ENCODE data around the gene LRIG2. TPM values are rescaled to one million over a fixed set of nuclear protein-coding genes. Genes with fewer than 3 reads are reported as not detected.

The LRIG2 gene
- total RNA-seq, 4 donors from 2014 or later = 9.4 to 43.7 (median 27.2) TPM

DNA sequence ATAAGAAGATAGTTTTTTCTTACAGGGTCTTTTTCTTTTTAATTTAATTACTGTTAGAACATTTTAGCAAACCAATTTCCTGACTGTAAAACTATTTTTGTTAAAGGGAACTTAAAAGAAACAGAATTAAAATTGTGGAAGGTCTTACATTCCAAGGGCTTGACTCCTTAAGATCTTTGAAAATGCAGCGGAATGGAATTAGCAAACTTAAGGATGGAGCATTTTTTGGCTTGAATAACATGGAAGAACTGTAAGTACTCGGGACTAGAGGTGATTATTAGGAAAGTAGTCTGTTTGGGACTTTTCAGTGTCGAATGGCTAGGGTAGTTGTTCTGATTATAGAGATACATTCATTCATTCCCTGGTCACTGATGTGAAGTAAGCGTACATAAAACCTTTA, 21.5 kb downstream of the LRIG2 start:
- Histone ChIP-seq H3K27ac (no peak overlapping the region), H3K4me1 (peaks cover 0 to 19% (median 3%) of the 10 kb centered on the region in 4 donors), H3K27me3 (no peaks in the 10 kb centered on the region), H3K4me3 (no peak overlapping the region), H3K9me3 (no peaks in the 10 kb centered on the region), H3K36me3 (peaks cover 0 to 62% (median 31%) of the 10 kb centered on the region in 4 donors)
- in situ Hi-C loops (cut with MboI; ENCODE audit: low pct_ligation_motif_present in 1 of 4, low pct_unique_long_range_greater_than_20kb in 1 of 4, low sequenced_read_pairs in 3 of 4) (no loop called here), intact Hi-C loops (cut with DNase I; ENCODE audit: low total_unique reads) (no loop called here)
- WGBS, 2 donors (ENCODE audit: low coverage in 1 of 2) = 95% methylated on average over 4 of the region's 4 CpGs
- TF ChIP-seq, protein P1, sequence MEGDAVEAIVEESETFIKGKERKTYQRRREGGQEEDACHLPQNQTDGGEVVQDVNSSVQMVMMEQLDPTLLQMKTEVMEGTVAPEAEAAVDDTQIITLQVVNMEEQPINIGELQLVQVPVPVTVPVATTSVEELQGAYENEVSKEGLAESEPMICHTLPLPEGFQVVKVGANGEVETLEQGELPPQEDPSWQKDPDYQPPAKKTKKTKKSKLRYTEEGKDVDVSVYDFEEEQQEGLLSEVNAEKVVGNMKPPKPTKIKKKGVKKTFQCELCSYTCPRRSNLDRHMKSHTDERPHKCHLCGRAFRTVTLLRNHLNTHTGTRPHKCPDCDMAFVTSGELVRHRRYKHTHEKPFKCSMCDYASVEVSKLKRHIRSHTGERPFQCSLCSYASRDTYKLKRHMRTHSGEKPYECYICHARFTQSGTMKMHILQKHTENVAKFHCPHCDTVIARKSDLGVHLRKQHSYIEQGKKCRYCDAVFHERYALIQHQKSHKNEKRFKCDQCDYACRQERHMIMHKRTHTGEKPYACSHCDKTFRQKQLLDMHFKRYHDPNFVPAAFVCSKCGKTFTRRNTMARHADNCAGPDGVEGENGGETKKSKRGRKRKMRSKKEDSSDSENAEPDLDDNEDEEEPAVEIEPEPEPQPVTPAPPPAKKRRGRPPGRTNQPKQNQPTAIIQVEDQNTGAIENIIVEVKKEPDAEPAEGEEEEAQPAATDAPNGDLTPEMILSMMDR (IDR thresholded peaks at IDR 0.05) = no peak
- TF ChIP-seq EP300 (IDR thresholded peaks at IDR 0.05; ENCODE audit: low read depth) = no peak
- TF ChIP-seq POLR2AphosphoS5 (IDR thresholded peaks at IDR 0.05) = no peak
- no peak for TF ChIP-seq POLR2A (IDR thresholded peaks at IDR 0.05)
- DNase-seq = no peak

DNA sequence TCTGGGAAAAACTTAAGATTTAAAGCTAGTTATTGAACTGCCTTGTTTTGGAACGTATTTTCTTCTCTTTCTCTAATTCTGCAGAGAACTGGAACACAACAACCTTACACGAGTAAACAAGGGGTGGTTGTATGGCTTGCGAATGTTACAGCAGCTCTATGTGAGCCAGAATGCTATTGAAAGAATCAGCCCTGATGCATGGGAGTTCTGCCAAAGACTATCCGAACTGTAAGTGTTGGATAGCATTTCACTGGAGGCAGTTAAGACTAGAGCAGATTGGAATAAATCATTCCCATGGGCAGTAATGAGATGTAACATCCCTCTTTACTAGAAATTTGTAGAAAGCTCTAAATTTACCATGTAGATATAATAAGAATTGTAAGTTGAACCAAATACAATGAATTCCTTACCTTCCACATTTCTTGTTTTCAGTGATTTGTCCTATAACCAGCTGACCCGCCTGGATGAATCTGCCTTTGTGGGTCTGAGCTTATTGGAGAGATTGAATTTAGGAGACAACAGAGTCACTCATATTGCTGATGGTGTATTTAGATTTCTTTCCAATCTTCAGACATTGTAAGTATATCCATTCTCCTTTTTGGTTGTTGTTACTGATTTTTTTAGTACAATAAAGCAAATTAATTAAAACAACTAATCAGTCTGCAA, 22.9 kb downstream of the LRIG2 start:
- H3K36me3 ChIP-seq = peaks cover 0 to 76% (median 37%) of the 10 kb centered on the region in 4 donors
- no peaks in the 10 kb centered on the region for H3K9me3 ChIP-seq
- in situ Hi-C loops (cut with MboI; ENCODE audit: low pct_ligation_motif_present in 1 of 4, low pct_unique_long_range_greater_than_20kb in 1 of 4, low sequenced_read_pairs in 3 of 4) (no loop called here), intact Hi-C loops (cut with DNase I; ENCODE audit: low total_unique reads) (no loop called here)
- no peaks in the 10 kb centered on the region for H3K27me3 ChIP-seq
- TF ChIP-seq, protein P1 (IDR thresholded peaks at IDR 0.05) = no peak
- TF ChIP-seq EP300 (IDR thresholded peaks at IDR 0.05; ENCODE audit: low read depth) (no peak), POLR2A (IDR thresholded peaks at IDR 0.05) (no peak), POLR2AphosphoS5 (IDR thresholded peaks at IDR 0.05) (no peak)
- 58 to 84% methylated on average over 5 of the region's 5 CpGs for WGBS, 2 donors (ENCODE audit: low coverage in 1 of 2)
- no peak overlapping the region for H3K4me3 ChIP-seq
- no peak for DNase-seq
- H3K4me1 ChIP-seq = peaks cover 0 to 16% (median 3%) of the 10 kb centered on the region in 4 donors
- no peak overlapping the region for H3K27ac ChIP-seq

DNA sequence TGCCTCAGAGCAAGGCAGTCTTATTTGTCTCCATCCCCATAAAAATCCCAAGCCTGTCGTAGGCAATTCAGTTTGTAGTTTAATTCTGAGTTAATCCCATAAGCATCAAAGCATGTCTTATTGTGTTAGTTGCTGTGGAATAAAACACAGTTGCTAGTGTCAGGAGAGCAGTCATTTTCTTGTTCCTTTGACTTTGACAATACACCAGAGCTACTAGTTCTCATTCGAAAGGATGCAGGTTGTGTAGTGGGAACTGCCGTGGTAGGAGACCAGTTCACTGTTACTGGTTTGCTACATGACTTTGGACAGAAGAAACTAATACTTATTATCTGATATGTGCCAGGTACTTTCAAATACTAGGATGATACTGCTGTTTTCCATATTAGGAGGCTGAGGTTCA, 23.5 kb downstream of the LRIG2 start:
- no peak overlapping the region for H3K4me3 ChIP-seq
- H3K27ac ChIP-seq = no peak overlapping the region
- intact Hi-C loops (cut with DNase I; ENCODE audit: low total_unique reads) = no loop called here
- no peak for DNase-seq
- no peaks in the 10 kb centered on the region for H3K27me3 ChIP-seq
- WGBS, 2 donors (ENCODE audit: low coverage in 1 of 2) = 87 to 96% methylated on average over 3 of the region's 3 CpGs
- peaks cover 0 to 11% (median 2%) of the 10 kb centered on the region in 4 donors for H3K4me1 ChIP-seq
- H3K9me3 ChIP-seq = no peaks in the 10 kb centered on the region
- in situ Hi-C loops (cut with MboI; ENCODE audit: low pct_ligation_motif_present in 1 of 4, low pct_unique_long_range_greater_than_20kb in 1 of 4, low sequenced_read_pairs in 3 of 4) = no loop called here
- TF ChIP-seq POLR2AphosphoS5 (IDR thresholded peaks at IDR 0.05) = no peak
- TF ChIP-seq, protein P1 (IDR thresholded peaks at IDR 0.05) = no peak
- no peak for TF ChIP-seq POLR2A (IDR thresholded peaks at IDR 0.05)
- no peak for TF ChIP-seq EP300 (IDR thresholded peaks at IDR 0.05; ENCODE audit: low read depth)
- H3K36me3 ChIP-seq = peaks cover 0 to 82% (median 39%) of the 10 kb centered on the region in 4 donors

DNA sequence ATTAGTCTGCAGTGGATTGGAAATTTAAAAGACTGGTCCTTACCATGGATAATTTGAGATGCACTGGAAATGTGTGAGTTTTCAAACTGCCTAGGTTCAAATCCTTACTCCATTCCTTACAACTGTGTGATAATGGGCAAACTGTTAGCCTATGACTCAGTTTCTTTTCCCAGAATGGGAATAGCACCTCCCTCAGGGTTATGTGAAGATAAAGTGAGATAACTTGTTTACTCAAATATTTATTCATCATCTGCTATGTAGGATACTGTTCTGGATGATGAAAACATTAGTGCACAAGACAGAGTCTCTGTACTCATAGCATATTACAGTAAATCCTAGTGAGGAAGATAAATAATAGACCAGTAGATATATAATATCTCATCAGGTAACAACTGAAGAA, 28.6 kb downstream of the LRIG2 start:
- H3K4me1 ChIP-seq = no peaks in the 10 kb centered on the region
- no peak for DNase-seq
- H3K36me3 ChIP-seq = peaks cover 0 to 91% (median 41%) of the 10 kb centered on the region in 4 donors
- no peak overlapping the region for H3K27ac ChIP-seq
- intact Hi-C loops (cut with DNase I; ENCODE audit: low total_unique reads) (no loop called here), in situ Hi-C loops (cut with MboI; ENCODE audit: low pct_ligation_motif_present in 1 of 4, low pct_unique_long_range_greater_than_20kb in 1 of 4, low sequenced_read_pairs in 3 of 4) (loop anchor here in 1 of 4 donors (25.0 kb wide), 1 partner anchor 586 kb away; no protein-coding TSS in a partner anchor)
- TF ChIP-seq, protein P1 (IDR thresholded peaks at IDR 0.05) = no peak
- no peak for TF ChIP-seq POLR2AphosphoS5 (IDR thresholded peaks at IDR 0.05)
- no peak for TF ChIP-seq EP300 (IDR thresholded peaks at IDR 0.05; ENCODE audit: low read depth)
- no peak for TF ChIP-seq POLR2A (IDR thresholded peaks at IDR 0.05)
- H3K27me3 ChIP-seq = no peaks in the 10 kb centered on the region
- no peak overlapping the region for H3K4me3 ChIP-seq
- no peaks in the 10 kb centered on the region for H3K9me3 ChIP-seq

Data from transverse colon (tissue), 4 donors.